Activated T-cell treated with anti-CD3 and anti-CD28 coated beads, Interleukin-2, amount 50 U/mL, for 1 hour (primary cell): ENCODE measurements around the gene ZNF585A.
"Not testable (repeated sequence)": the region's sequence is repeated elsewhere in the genome, so short reads cannot be mapped to it uniquely, and the experiment has no call there.

ENCODE experiments used
- DNase-seq: peaks from one replicate; pipeline ENCODE4 v3.0.0-alpha.2; 2020

Gene ZNF585A

DNA sequence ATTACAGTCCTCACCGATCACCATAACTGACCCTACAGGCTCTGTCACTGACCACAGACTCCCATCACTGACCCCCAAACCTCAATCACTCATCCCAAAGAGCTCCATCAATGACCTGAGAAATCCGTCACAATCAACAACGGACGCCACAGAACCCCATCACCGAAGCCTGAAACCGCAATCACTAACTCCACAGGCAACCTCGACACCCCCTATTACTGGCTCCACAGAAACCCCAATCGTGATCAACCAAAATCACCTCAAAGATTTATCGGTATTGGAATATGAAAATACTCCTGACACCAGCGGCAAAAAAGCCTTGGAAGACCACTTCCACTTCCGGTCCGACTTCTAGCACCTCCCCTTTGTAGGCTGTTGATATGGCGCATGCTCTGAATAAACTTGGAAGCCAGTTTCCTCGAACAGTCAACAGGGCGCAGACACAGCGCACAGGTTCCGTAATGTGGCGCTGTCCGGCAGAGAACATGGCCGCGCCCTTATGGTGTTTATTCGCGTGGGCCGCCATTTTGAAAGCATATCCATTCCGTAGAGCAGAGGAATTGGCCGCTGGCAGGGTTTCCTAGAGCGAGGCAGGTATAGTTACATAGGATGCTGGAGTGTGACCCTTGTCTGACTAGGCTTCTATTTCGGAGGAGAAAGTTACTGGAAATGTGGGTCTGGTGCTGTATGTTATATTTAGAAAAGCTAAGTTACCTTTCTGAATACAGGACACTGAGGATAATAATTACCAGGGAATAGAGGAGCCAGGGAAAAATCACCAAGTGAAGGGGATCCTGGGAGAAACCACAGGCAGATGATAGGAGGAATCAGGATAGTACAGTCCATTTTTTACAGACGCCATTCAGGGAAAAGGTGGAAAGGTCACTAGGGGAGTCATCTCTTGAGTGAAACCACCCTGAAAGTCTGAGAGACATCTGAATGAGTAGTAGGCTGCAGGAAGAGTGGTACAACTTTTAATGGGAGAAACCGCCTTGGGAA is at the start of gene ZNF585A:
ZNF585A (minus strand) TSS at position 328 of the 999 bp plus-strand sequence. CDS start 2,785 bp downstream, outside the sequence.
- peak; percentile 89 for DNase-seq

DNA sequence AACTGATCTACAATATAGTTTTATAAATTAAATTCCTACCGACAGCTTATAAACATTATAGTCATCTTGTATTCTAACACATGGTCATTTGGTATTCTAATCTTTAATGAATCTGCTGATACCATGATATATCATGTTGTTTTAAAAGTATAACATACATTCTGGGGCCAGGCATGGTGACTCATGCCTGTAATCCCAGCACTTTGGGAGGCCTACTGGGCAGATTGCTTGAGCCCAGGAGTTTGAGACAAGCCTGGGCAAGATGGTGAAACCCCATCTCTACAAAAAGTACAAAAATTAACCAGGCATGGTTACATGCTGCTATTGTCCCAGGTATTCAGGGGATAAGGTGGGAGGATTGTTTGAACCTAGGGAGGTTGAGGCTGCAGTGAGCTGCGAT is 48.6 kb upstream of the ZNF585A start:
- DNase-seq: no peak

DNA sequence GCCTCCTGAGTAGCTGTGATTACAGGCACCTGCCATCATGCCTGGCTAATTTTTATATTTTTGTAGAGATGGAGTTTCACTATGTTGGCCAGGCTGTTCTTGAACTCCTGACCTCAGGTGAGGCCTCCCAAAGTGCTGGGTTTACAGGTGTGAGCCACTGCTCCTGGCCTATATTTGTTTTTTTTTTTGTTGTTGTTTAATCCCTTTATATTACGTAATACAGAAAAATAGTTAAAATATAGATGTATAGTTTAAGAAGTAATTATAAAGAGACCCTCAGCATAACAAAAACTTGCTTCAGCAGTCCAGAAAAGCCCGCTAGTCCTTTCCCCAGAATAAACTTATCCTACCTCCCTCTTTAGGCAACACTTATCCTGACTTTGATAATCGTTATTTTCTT is 47.9 kb upstream of the ZNF585A start:
- no peak for DNase-seq

DNA sequence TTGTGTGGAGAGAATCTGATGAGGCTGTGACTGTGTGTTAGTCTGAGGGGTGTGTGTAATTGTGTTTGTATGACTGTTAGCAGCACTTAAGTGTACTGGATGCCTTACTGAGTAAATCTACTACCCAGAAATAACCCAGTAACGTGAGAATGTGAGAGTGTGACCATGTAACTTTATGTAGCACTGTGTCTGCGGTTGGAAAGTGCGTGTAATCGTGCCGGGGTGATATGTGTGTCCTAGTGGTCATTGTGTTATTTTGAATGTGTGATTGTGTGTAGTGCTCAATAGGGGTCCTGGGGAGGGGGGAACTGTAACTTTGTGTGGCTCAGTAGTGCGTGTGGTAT is 46.1 kb upstream of the ZNF585A start:
- no peak for DNase-seq

DNA sequence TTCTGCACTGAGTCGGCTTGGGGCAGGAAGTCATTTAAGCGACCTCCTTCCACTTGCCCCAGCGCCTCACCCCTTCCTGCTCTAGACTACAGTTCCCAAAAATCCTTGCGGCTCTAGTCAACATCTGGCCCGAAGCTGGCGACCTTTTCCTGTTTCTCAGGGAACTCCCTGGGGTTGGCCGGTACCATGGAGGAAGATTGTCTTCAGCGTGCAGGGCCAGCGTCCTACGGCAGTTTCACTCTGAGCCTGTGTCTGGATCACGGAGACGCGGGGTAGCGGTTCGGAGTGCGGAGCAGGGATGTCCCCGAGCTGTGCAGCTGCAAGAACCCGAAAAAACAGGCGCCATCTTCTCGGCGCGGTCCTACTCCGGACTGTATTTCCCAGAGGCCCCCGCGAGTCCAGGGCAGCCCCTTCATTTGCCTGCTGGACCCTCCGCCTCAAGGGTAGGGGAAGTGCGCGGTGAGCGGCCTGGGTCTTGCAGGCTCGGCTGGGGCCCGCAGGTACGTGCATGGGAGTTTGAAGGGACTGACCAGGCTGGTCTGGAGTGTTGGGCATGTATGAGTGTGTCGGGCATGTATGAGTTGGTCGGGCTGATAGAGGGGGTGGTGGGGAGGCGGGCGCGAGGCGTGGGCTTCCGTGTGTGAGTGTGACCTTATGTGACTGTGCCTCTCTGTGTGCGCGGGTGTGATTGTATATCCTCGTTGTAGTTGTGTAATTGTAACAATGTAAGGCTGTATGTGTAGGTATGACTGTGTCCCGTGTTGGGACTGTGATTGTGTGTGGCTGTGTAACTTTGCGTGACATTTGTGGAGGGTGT is 45.5 kb upstream of the ZNF585A start, which contains the start of gene ZNF383:
ZNF383 (plus strand) TSS at position 440 of the 817 bp plus-strand sequence. CDS start 12,240 bp downstream, outside the sequence.
- DNase-seq: peak; percentile 84

DNA sequence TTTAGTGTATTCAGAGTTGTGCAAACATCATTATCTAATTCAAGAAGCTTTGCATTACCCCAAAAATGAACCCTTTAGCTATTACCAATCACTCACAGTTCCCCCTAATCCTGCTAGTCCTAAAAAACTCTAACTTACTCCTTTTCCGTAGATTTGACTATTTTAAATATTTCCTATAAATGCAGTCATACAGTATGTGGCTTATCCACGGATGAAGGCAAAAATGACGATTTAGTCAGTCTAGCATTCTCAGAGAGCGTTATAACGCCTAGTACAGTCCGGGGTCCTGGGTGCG is 44.9 kb upstream of the ZNF585A start:
- DNase-seq: no peak

DNA sequence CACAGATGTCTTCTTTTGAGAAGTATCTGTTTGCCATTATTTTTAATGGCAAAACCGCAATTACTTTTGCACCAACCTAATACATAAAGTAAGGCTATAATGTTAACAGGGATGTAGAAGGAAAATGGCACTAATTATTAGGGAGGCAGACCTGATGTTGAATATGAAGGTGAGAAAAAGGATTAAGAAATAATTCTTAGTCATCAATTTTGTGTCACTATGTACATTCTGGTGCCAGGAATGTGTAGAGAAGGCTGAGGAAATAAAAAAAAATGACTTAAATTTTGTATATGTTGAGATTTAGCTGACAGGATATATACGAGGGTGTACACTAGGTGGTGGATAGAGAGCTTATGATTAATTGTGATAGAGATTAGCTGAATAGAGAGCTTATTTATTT is 25.3 kb upstream of the ZNF585A start:
- no peak for DNase-seq

DNA sequence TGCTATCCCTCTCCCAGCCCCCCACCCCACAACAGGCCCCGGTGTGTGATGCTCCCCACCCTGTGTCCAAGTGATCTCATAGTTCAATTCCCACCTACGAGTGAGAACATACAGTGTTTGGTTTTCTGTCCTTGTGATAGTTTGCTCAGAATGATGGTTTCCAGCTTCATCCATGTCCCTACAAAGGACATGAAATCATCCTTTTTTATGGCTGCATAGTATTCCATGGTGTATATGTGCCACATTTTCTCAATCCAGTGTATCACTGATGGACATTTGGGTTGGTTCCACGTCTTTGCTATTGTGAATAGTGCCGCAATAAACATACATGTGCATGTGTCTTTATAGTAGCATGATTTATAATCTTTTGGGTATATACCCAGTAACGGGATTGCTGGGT is 24.6 kb upstream of the ZNF585A start:
- not testable (repeated sequence) for DNase-seq

DNA sequence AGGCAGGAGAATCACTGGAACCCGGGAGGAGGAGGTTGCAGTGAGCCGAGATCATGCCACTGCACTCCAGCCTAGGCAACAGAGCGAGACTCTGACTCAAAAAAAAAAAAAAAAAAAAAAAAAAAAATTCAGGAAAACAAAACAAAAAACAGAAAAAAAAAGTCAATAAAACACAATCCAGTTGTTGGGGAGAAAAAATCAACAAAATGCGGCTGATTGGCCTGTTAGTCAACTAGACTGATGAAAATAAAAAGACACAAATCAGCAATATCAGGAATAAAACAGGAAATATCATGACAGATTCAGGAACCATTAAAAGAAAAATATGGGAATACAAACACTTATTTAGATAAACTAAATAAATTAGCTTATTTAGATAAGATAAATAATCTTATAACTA is 22.8 kb upstream of the ZNF585A start:
- DNase-seq: not testable (repeated sequence)

DNA sequence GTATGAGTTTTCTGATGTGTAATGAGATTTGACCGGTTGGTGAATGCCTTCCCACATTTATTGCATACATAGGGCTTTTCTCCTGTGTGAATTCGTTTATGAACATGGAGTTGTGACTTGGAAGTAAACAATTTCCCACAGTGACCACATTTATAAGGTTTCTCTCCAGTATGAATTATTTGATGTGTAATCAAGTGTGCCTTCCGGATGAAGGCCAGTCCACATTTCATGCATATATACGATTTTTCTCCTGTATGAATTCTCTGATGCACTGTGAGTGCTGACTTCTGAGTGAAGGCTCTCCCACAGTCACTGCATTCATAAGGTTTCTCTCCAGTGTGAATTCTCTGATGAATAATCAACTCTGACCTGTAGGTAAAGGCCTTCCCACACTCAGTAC is 13.6 kb upstream of the ZNF585A start:
- DNase-seq: not testable (repeated sequence)

DNA sequence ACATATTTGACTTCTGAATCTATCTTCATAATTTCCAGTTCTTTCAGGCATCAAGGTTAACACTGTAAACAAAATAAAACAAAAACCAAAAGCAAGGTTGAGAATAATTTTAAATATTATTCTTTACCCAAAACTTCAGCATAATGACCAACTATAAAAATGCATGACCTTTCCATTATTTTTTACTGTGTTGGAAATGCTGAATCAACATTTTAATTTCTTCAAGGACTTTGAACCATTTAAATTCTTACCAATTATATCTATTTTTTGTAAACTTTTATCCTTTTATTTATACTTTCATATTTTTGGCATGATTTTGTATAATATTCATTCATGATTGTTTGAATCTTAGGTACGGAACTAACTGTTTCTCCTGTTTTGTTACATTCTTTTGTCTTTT is 6.9 kb downstream of the ZNF585A start:
- no peak for DNase-seq

DNA sequence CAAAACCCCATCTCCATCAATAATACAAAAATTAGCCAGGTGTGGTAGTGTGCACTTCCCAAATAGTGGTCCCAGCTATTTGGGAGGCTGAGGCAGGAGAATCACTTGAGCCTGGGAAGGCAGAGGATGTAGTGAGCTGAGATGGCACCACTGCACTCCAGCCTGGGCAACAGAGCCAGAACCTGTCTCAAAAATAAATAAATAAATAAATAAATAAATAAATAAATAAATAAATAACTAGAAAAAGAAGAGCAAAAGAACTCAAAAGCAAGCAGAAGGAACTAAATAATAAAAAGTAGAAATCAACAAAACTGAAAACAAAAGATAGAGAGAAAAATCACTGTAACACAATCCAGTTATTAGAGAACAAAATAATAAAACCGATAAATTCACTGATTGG is 12.3 kb downstream of the ZNF585A start:
- DNase-seq: no peak

DNA sequence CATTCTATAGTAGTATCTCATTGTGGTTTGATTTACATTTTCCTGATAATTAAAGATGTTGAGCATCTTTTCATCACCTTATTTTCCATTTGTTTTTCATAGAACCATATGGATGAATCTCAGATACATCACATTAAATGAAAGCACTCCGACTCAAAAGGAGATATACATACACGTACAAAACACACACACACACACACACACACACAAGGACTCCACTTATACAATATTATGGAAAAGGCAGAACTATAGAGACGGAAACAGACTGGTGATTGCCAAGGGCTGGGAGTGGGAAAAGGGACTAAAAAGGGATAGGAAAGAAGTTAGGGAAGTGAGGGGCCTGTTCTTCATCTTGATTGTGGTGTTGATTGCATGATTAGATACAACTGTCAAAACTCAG is 24.3 kb downstream of the ZNF585A start:
- no peak for DNase-seq

DNA sequence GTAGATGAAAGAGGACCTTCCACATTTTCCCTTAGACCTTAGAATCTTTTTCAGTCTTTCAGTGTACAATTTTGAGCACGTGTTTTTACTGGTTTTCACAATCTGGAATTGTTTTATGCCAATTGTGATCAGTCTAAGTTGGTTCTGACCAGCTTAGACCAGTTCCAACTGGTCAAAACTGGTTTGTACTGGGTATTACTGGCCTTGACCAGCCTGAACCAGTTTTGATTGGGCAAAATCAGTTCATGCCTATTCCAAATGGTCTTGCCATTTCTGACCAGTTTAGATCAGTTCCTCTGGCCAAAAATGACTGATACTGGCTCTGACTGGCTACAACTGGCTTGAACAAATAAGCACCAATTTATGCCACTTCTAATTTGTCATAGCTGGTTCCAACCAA is 36.4 kb downstream of the ZNF585A start:
- no peak for DNase-seq

DNA sequence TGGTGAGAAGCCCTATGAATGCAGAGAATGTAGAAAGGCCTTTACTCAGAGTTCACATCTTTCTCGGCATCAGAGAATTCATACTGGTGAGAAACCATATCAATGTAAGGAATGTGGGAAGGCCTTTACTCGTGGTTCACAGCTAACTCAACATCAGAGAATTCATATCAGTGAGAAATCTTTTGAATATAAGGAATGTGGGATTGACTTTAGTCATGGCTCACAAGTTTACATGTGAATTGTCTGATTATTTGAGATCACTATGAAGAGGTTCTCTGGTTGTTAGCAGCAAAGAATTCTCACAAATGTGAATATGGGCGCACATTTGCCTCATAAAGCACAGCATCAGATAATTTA is 43.7 kb downstream of the ZNF585A start:
- no peak for DNase-seq

DNA sequence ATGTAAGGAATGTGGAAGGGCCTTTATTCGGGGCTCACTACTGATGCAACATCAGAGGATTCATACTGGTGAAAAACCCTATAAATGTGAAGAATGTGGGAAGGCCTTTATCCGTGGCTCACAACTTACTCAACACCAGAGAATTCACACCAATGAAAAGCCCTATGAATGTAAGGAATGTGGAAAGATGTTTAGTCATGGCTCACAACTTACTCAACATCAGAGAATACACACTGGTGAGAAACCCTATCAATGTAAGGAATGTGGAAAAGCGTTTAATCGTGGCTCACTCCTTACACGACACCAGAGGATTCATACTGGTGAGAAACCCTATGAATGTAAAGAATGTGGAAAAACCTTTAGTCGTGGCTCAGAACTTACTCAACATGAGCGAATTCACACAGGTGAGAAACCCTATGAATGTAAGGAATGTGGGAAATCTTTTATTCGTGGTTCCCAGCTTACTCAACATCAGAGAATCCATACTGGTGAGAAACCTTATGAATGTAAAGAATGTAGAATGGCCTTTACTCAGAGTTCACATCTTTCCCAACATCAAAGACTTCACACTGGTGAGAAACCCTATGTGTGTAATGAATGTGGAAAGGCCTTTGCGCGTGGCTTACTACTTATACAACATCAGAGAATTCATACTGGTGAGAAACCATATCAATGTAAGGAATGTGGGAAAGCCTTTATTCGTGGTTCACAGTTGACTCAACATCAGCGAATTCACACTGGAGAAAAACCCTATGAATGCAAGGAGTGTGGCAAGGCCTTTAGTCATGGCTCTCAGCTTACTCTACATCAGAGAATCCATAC is 44.3 kb downstream of the ZNF585A start:
- no peak for DNase-seq

DNA sequence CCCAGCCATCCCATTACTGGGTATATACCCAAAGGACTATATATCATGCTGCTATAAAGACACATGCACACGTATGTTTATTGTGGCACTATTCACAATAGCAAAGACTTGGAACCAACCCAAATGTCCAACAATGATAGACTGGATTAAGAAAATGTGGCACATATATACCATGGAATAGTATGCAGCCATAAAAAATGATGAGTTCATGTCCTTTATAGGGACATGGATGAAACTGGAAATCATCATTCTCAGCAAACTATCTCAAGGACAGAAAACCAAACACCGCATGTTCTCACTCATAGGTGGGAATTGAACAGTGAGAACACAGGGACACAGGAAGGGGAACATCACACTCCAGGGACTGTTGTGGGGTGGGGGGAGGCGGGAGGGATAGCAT is 50.4 kb downstream of the ZNF585A start:
- DNase-seq: not testable (repeated sequence)

DNA sequence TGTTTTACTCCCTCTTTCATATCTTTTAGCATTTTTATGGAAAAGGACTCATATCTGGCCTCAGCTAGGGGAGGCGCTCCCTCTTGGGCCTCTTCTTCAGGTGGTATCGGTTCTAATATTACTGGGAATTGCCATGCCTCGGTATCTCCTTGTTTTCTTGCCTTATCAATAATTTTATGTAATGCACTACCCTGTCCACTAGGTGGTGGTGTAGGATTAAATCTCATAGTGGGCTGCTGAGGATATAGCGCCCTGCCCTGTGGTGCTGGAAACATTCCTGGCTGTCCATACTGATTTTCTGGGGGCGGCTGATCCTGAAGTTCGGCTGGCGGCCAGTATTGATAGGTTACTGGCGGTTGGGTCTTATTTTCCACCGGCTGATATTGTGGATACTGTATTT is 58.5 kb downstream of the ZNF585A start:
- DNase-seq: no peak

DNA sequence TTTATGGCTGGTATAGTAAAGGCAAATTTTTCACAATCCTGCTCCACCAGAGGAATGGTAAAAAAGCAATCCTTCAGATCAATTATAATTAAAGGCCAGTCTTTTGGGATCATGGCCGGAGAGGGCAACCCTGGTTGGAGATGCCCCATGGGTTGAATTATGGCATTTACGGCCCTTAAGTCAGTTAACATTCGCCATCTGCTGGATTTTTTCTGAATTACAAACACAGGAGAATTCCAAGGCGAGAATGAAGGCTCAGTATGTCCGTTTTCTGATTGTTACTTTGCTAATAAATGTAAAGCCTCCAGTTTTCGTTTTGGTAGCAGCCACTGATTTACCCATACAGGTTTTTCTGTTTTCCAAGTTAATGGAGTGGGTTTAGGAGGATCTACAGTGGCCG is 60.7 kb downstream of the ZNF585A start:
- DNase-seq: not testable (repeated sequence)

DNA sequence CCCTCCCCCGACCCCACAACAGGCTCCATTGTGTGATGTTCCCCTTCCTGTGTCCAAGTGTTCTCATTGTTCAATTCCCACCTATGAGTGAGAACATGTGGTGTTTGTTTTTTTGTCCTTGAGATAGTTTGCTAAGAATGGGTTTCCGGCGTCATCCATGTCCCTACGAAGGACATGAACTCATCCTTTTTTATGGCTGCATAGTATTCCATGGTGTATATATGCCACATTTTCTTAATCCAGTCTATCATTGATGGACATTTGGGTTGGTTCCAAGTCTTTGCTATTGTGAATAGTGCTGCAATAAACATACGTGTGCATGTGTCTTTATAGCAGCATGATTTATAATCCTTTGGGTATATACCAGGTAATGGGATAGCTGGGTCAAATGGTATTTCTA is 68.4 kb downstream of the ZNF585A start:
- not testable (repeated sequence) for DNase-seq

DNA sequence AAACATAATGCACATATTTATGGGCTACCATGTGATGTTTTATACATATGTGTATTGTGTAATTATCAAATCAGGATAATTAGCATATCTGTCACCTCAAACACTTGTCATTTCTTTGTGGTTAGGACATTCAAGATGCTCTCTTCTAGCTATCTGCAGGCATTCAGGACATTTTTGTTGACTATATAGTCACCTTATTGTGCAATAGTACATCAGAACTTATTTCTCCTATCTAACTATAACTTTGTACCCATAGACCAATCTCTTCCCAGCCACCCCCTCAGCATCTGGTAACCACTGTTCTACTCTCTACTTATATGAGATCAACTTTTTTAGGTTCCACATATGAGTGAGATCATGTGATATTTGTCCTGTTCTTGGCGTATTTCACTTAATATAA is 73.9 kb downstream of the ZNF585A start:
- no peak for DNase-seq

DNA sequence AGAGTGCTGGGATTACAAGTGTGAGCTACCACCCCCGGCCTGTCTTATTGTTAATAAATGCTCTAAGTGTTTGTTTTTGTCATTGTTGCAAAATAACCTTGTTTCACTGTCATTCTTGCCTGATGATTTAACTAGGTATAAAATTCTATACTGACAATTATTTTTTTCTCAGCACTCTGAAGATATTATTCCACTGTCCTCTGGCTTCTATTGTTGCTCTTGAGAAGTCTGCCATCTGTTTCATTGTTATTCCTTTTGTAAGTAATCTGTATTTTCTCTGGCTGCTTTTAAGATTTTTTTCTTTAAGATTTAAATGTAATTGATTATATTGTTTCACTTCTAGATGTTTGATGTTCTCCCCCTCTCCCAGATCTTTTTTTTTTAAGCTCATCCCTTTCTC is 76.6 kb downstream of the ZNF585A start:
- no peak for DNase-seq
